ENCODE data around the gene RACGAP1. TPM values are rescaled to one million over a fixed set of nuclear protein-coding genes. Genes with fewer than 3 reads are reported as not detected.

Gene RACGAP1
- total RNA-seq, 1 donor from 2014 or later = 10.8 TPM

- Histone ChIP-seq H3K36me3 (no peaks in the 10 kb centered on the region), H3K9me3 (no peaks in the 10 kb centered on the region), H3K4me3 (no peak overlapping the region), H3K27ac (no peak overlapping the region), H3K27me3 (peaks cover 5% of the 10 kb centered on the region), H3K4me1 (peaks cover 11% of the 10 kb centered on the region)
- intact Hi-C loops (cut with DNase I) = loop anchor here (5.0 kb wide), 2 partner anchors 91 to 106 kb away; partner anchors contain the start of gene ASIC1
- no peak for TF ChIP-seq CTCF (IDR thresholded peaks at IDR 0.05)
- ATAC-seq (no peak), DNase-seq (peak; percentile 64)
These were observed 59.5 kb downstream of the RACGAP1 start for GRCh38 chr12:49965836-49966235.

DNA sequence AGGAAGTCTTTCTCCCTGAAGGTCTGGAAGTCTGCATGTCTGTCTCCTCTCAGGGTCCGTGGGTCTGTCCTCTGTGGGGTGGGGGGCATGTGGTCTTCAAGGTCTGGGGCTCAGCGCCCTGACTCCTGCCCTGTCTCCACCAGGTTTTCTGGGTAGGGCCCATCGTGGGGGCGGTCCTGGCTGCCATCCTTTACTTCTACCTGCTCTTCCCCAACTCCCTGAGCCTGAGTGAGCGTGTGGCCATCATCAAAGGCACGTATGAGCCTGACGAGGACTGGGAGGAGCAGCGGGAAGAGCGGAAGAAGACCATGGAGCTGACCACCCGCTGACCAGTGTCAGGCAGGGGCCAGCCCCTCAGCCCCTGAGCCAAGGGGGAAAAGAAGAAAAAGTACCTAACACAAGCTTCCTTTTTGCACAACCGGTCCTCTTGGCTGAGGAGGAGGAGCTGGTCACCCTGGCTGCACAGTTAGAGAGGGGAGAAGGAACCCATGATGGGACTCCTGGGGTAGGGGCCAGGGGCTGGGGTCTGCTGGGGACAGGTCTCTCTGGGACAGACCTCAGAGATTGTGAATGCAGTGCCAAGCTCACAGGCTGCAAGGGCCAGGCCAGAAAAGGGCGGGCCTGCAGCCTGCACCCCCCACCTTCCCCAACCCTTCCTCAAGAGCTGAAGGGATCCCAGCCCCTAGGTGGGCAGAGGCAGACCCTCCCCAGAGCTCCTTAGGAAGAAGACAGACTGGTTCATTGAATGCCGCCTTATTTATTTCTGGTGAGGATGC is 60.3 kb downstream of the RACGAP1 start:
- H3K27me3 ChIP-seq = peaks cover 13% of the 10 kb centered on the region
- intact Hi-C loops (cut with DNase I) = loop anchor here (5.0 kb wide), 2 partner anchors 92 to 107 kb away; partner anchors contain the start of gene ASIC1

GRCh38 chr12:49963976-49964815 is 61.1 kb downstream of the RACGAP1 start:
- Histone ChIP-seq H3K4me3 (no peak overlapping the region), H3K27ac (no peak overlapping the region), H3K36me3 (no peaks in the 10 kb centered on the region), H3K27me3 (peaks cover 22% of the 10 kb centered on the region), H3K4me1 (peaks cover 20% of the 10 kb centered on the region), H3K9me3 (no peaks in the 10 kb centered on the region)
- no peak for ATAC-seq
- intact Hi-C loops (cut with DNase I) = no loop called here
- DNase-seq = no peak
- no peak for TF ChIP-seq CTCF (IDR thresholded peaks at IDR 0.05)

More for the DNA sequence above, 60.3 kb downstream of the RACGAP1 start:
- TF ChIP-seq CTCF (IDR thresholded peaks at IDR 0.05) = no peak
- Histone ChIP-seq H3K9me3 (no peaks in the 10 kb centered on the region), H3K4me3 (no peak overlapping the region), H3K27ac (no peak overlapping the region), H3K4me1 (peaks cover 14% of the 10 kb centered on the region), H3K36me3 (no peaks in the 10 kb centered on the region)
- DNase-seq = peak; percentile 56
- ATAC-seq = no peak

DNA sequence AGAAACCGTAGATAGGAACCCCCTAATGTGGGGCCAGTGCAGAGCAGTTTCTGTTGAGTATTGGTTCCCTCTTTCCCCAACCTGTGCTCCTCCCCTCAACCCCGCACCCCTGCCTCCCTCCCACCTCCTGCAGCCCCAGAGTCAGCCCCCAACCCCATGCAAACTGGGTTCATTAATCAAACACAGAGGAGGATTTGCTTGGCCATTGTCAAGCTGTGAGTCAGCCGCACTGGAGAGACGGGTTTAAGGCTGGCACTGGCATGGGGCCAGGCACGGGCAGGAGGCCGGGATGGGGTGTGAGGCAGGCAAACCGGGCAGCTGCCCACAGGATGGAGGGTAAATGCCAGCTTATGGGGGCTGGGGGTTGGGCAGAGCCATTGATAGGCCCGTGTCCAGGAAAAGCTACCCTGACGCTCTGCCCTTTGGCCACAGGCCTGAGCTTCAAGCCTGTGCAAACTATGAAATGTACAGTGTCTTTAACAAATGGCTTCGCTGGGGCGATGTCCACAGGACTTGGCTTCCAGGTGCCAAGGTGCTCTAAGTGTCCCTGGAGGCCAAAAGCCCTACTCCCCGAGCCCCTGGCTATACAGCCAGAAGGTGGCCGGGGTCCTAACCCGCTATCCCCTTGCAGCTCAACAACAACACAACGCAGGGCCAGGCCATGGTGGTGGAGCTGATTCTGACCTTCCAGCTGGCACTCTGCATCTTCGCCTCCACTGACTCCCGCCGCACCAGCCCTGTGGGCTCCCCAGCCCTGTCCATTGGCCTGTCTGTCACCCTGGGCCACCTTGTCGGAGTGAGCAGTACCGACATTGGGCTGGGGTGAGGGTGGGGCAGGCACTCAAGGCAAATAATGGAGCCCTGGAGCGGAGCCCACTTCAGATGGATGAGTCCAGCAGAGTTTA is 62.2 kb downstream of the RACGAP1 start:
- Histone ChIP-seq H3K4me3 (no peak overlapping the region), H3K4me1 (peaks cover 20% of the 10 kb centered on the region), H3K27me3 (peaks cover 29% of the 10 kb centered on the region), H3K27ac (peak overlapping the region; percentile 6), H3K9me3 (no peaks in the 10 kb centered on the region), H3K36me3 (no peaks in the 10 kb centered on the region)
- TF ChIP-seq CTCF (IDR thresholded peaks at IDR 0.05) = no peak
- intact Hi-C loops (cut with DNase I) = no loop called here
- ATAC-seq (peak; percentile 29), DNase-seq (peak; percentile 90)

Measured in upper lobe of right lung (tissue), 1 donor.